NCI-H226 (cell line): ENCODE measurements around the gene AP2A2.

ENCODE experiments used
- DNase-seq: peaks from one replicate; pipeline ENCODE4 v3.0.0-alpha.2; 2015

Gene AP2A2

DNA sequence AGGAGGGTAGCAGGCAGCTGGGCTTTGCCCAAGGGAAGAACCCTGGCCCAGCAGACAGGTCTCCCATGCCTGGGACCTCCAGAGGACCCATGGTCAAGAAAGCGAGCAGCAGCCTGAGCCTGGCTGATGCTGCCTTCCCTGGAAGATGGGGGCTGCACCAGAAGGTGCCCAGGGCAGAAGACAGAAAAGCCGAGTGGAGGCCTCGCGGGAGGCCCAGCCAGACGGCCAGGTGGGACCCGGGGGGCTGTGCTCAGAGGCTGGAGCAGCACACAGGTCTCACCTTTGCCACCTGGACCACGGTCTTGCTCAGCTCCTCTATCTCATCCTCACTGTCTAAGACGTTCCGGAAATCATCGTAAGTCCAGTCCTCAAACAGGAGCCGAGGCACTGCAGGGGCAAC, 25.9 kb upstream of the AP2A2 start:
- no peak for DNase-seq

DNA sequence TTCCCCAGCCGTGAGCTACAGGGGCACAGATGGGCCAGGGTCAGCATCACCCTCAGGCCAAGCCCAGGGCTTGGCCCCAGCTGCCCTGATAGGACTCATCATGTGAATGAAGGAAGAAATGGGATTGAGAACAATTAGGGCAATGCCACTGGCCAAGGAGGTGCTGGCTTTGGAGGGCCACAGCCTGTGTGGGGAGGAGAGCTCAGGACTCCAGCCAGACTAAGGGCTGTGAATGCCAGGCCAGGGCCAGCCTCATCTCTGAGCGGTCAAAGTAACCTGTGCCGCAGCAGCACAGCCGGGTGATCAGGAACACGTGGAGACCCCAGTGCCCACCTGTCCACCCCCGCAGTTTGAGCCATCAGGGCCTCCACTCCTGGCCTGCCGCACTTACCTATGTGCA, 25.1 kb upstream of the AP2A2 start:
- DNase-seq: no peak

- no peak for DNase-seq
Measured at GRCh38 chr11:901452-902061, 24.1 kb upstream of the AP2A2 start.

DNA sequence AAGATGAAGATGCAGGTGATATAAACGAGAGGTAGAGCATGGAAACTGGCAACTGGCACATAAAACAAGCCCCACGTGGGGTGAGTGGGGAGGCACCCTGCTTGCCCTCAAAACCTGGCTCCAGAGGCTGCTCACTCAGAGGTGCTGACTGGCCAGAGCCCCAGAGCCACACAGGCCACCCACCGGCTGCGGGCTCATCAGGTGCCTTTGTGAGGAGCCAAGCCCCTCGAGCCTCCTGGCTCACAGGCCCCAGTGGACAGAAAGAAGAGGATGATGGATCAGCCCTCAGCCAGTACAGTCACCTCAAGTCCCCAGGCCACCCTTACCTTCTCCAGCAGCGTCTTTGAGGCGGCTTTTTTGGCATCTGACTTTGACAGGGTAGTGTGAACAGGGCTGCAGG, 21.3 kb upstream of the AP2A2 start:
- DNase-seq: no peak

DNA sequence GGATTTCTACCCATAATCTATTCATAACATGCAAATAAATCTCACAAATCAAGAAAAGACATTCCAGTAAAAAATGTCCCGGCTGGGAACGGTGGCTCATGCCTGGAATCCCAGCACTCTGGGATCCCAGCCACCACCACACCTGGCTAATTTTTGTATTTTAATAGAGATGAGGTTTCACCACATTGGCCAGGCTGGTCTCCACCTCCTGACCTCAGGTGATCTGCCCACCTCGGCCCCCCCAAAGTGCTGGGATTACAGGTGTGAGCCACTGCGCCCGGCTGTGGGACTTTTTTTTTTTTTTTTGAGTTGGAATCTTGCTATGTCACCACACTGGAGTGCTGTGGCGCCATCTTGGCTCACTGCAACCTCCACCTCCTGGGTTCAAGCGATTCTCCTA, 19.7 kb upstream of the AP2A2 start:
- DNase-seq: no peak

DNA sequence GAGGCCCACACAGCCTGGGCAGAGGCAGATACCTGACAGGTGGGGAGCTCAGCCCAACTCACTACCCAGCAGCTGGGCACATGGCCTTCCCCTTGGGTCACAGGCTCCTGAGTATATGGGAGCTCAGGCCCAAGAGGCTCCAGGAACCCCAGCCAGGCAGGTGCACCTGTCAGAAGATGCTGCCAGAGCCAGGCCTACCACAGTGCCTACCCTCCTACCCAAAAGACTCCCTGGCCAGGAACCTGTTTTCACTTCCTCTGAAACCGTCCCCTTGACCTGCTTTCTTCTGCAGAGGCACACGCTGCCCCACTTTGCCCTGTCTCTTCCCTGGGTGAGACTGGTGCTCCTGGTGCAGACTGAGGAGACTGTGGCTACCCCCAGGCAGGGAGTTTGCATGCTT, 18.0 kb upstream of the AP2A2 start:
- no peak for DNase-seq

DNA sequence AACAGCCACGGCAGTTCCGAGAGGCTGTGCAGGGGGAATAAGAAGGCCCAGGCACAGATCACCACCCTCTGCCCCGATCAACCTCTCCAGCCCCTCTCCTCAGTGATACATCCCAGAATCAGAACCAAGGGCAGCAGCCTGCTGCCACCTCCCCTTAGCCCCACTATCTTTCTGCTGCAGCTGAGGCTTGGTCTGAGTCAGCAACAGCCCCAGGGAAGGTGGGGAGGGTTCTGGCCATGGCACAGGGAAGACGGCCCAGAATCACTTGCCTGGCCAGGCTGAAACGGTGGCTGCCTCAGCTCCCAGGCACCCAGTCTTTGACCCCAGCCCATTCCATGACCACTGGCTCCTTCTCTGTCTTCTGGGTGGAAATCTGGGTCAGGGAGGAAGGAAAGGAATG, 17.4 kb upstream of the AP2A2 start:
- peak; percentile 37 for DNase-seq

DNA sequence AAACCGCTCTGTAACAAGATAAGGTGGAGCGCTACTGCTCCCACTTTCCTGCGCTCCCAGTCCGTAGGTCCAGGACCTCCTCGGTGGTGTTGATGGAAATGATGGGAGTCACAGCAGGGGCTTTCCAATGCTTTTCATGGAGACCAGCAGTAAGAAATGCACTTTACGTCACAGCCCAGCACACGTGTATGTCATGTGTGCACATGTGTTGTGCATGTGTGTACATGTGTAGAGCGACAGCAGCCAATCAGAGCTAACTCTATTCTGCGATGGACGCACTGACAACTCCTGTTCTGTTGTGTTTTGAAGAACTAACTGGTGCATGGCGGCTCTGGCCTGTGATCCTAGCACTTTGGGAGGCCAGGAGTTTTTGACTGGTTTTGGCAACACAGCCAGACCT, 16.3 kb upstream of the AP2A2 start:
- no peak for DNase-seq

DNA sequence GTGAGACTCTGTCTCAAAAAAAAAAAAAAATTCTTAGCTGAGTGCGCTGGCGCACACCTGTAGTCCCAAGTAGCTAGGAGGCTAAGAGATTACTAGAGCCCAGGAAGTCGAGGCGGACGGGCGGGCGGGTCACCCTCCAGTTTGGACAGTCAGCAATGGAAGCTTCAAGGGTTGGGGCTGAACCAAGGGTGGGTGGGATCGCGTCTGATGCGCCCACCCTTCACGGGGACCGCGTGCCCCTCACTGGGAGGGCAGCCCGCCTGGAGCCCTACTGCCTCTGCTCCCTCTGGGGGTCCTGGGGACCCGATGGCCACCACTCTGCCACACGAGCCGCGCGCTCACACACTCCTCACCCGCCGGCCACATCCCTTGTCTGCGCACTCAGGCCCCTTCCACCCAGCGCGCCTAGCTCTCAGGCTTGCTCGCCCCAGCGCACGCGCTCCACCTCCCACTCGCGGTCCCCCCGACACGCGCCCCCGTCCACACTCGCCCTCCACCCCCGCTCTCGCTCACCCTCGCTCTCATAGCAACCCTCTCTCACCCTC, 15.6 kb upstream of the AP2A2 start:
- no peak for DNase-seq

DNA sequence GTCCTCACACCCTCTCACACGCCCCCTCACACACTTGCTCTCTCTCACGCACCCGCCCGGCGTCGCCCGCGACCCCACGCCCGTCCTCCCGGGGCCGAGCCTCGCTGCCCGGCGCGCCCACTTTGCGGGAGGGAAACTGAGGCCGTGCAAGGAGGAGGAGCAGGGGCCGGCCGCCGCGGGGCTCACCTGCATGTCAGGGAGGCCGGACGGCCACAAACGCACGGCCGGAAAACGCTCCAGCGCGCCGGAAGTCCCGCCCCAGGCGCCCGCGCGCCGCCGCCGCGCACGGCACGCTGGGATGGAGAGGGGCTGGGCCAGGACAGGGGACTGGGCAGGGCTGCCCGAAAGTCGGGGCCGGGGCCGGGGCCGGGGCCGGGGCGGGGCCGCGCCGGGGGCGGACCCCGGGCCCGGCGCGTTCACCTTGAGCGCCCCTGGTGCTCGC, 15.1 kb upstream of the AP2A2 start, which contains the start of gene CHID1:
CHID1 (minus strand) TSS at position 222 of the 442 bp plus-strand sequence. CDS start 5,994 bp downstream, outside the sequence.
- peak; percentile 83 for DNase-seq

GRCh38 chr11:911031-911889, 14.4 kb upstream of the AP2A2 start:
- DNase-seq: no peak

- no peak for DNase-seq
Measured at GRCh38 chr11:911890-912219, 13.8 kb upstream of the AP2A2 start.

GRCh38 chr11:912266-912665, 13.4 kb upstream of the AP2A2 start:
- no peak for DNase-seq

DNA sequence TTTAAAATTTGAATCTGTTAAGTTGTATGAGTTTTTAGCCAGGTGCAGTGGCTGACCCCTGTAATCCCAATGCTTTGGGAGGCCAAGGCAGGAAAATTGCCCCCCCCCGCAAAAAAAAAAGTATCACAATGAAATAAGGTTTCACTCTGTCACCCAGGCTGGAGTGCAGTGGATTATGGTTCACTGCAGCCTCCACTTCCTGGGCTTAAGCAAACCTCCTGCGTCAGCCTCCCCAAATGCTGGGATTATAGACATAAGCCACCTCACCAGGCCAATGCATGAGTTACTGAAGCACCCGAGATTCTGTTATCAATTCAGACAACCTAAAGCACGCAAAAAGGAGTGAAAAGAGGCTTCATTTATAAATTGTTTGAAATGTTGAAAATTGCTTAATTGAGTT, 12.6 kb upstream of the AP2A2 start:
- DNase-seq: no peak

DNA sequence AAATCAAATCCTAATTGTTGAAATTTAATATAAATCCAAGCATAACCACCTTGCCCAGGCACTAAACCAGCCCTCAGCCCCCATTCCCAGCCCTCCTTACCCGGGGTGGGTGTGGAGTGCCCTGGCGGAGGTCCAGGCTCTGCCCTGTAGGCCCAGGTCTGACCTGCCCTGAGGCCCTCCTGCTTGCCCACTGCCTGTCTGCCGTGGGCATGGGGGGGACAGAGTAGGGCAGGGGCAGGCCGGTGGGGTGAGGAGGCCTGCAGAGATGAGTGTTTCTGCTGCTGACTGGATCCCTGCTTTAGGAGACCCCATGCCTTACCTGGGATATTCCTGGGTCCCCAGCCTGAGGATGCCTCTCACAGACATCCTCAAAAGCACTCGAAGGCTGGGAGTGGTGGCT, 11.5 kb upstream of the AP2A2 start:
- no peak for DNase-seq

DNA sequence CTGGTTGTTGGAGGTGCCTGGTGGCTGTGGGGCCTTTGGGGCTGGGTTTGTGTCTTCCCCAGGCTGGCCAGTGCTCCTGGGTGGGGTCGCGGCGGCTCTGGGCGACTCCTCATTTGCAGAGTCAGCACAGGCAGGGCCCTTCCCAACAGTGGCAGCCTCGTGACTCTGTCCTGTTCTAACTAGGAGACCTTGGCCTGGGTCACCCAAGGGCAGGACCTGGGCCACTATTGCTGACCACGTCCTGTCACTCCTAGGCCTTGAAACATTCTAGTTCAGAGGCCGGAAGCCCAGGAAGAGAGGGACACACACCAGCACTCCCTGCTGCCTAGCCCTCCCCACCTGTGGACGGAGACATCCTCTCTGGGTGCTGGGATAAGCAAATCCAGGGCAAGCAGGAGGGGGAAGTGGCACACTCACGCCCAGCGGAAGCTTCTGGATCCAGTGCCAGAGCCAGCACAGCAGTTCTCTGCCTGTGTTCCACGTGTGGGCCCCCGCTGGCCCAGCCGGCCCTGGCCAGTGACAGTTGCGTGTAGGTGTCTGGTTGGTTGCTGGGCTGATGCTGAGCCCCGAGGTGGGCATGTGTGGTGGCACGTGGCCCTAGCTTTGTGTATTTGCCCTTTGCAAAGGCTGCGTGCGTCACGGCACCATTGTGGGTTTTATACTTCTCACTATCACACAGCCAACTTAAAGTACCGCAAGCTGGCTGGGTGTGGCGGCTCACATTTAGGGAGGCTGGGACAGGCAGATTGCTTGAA, 10.7 kb upstream of the AP2A2 start:
- no peak for DNase-seq

DNA sequence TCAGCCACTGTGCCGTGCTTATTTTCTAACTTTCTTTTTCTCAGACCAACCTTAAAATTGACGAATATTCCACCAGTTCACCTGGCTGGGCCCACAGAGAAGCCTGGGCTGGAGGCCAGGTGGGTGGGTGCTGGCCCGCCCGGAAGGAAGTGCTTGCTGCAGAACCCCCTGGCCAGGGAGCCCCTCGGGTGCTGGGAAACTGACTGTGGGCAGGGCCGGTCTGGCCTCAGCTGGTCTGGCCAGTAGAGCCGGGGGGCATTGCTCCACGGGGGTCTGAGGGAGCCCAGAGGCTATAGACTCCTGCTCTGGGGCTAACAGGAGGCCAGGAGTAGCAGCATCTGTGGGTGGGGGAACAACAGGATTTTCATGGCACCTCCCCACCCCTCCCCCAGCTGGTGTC, 8.2 kb upstream of the AP2A2 start:
- DNase-seq: no peak

DNA sequence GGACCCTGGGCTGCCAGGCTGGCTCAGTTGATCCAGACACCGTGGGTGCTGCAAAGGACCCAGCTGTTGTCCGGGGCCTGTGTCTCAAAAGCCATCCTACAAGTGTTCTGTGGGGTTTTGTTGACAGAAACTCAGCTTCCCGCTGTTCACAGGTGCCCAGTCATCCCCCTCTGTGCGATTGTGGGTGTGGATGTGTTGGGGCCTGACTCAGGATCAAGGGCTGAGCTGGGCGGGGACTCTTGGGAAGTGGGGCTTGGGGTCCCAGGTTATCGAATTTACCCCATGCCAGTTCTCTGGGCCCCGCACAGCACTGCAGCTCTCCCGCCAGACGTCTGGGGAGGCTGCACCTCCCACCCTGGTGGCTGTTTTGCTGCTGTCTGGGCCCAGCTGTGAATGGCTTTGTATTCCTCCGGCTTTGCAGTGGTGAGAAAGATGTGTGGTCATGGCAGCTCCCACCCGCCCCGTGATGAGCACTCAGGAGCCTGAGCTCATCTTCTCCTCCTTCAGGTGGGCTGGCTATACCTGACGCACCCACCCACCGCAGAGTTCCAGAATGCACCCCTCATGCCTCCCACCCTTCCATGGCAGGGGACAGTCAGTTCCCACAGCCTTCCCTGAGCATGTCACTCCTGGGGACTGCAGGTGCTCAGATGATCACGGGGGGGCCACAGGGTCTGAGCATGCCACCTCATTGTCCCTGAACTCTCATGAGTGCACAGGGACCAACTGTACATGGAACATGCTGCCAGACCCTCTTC, 3.6 kb upstream of the AP2A2 start:
- no peak for DNase-seq

DNA sequence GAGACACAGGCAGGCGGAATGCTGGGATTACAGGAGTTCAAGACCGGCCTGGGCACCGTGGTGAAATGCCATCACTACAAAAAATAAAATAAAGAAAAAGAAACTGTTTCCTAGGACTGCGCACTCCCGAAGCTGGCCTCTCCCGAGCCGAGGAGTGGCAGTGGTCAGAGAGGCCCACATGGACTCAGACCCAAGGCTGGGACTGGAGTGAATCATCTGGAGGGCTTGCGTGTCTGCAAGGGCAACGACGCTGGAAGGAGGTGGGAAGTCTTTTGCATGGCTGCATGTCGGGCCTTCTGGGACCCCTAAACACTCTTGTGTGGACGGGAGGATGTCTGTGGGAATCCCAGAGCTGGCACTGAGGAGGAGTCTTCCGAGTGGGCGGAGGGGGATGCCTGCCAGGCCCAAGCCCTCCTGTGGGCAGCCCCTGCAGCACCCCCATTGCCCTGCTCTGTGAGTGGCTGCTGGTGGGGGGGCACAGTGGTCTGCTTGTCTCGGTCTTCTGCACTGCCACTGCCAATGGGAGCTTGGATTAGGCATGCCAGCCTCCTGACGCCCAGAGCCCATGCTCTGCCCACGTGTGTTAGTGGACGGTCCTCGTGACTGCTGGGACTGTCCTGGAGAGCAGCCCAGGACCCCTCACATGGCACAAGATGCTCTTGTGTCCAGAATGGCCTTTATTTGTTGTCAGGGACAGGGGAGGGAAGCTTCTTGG, 1.8 kb upstream of the AP2A2 start:
- DNase-seq: no peak

DNA sequence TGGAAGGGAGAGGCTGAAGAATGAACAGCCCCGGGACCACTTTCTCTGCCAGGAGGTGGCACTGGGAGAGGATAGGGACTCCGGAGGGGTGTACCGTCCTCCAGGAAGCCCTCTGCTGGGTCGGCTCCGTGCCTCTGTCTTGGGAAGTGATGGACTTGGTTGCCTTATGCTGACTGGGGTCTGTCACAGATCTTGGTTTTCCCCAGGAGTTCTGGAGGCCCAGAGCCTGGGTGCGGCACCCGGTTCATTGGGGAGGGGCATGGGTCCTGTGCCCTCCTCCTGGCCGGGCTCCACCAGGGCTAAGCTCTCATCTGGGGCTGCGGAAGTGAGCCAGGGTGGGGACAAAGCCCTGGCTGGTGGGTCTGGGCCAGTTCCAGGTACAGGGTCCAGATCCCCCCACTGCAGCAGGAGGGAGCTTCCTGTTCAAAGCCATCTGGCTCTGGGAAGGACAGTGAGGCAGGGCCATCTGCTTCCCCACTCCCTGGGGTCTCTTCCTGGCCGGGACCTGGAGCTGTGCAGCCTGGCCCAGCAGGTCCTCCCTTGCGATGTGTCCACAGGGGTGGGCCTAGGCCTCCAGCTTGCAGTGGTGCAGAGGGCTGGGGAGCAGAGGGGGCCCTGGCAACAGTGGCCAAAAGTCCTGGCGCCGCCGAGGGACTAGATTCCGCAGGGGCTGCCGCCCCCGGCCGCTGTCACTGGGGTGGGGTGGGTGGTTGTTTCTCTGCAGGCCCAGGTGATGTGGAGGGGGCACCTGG, 1.1 kb upstream of the AP2A2 start:
- DNase-seq: no peak

- DNase-seq: no peak
Measured at GRCh38 chr11:925158-925495, 543 bp upstream of the AP2A2 start.
